NB4 (cell line): ENCODE measurements around the gene LPP.

ENCODE experiments used
- DNase-seq: peaks from one replicate; pipeline ENCODE4 v3.0.0; 2010; ENCODE audit warnings: low read depth
- H3K4me3 ChIP-seq: one replicate; pipeline ENCODE4 v1.5.1; 2011; ENCODE audit warnings: mild to moderate bottlenecking, low read depth, low read length, moderate library complexity
- MYC ChIP-seq: IDR thresholded peaks from 2 replicates; pipeline ENCODE4 v1.6.1; 2011; ENCODE audit warnings: low read depth, low read length
- POLR2A ChIP-seq: IDR thresholded peaks from 2 replicates; pipeline ENCODE4 v1.6.1; 2011; ENCODE audit warnings: mild to moderate bottlenecking; ENCODE audit not compliant: insufficient read length; ENCODE audit errors: extremely low read depth
- TF ChIP-seq, protein P1 (sequence below): IDR thresholded peaks from 2 replicates; pipeline ENCODE4 v1.6.1; 2011; ENCODE audit warnings: low read depth, low read length
- TF ChIP-seq, protein P2 (sequence below): IDR thresholded peaks from one replicate; pipeline ENCODE4 v1.5.1; 2012; ENCODE audit warnings: low read depth, low read length

The LPP gene

DNA sequence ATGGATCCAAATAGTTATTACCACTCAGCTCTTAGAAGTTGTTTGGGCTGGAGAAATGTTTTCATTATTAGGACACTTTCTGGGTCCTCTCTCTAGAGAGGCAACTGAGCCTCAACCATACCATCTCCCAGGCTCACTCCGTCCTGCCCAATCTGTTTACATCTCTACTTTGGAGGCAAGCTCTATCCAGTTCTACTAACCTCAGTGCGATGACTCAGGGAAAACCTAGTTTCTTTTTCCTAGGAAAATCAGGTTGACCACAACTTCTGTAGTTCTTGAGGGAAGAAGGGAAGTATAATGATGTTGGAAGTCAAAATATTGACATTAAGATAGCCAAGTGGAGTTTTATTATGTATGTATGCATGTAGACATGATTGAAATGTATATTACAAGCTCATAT, 40.4 kb downstream of the LPP start:
- no peak for DNase-seq
- TF ChIP-seq, protein P1, sequence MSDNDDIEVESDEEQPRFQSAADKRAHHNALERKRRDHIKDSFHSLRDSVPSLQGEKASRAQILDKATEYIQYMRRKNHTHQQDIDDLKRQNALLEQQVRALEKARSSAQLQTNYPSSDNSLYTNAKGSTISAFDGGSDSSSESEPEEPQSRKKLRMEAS = no peak
- no peak for TF ChIP-seq MYC
- TF ChIP-seq, protein P2, sequence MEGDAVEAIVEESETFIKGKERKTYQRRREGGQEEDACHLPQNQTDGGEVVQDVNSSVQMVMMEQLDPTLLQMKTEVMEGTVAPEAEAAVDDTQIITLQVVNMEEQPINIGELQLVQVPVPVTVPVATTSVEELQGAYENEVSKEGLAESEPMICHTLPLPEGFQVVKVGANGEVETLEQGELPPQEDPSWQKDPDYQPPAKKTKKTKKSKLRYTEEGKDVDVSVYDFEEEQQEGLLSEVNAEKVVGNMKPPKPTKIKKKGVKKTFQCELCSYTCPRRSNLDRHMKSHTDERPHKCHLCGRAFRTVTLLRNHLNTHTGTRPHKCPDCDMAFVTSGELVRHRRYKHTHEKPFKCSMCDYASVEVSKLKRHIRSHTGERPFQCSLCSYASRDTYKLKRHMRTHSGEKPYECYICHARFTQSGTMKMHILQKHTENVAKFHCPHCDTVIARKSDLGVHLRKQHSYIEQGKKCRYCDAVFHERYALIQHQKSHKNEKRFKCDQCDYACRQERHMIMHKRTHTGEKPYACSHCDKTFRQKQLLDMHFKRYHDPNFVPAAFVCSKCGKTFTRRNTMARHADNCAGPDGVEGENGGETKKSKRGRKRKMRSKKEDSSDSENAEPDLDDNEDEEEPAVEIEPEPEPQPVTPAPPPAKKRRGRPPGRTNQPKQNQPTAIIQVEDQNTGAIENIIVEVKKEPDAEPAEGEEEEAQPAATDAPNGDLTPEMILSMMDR = no peak
- no peak for TF ChIP-seq POLR2A
- no peak overlapping the region for H3K4me3 ChIP-seq

DNA sequence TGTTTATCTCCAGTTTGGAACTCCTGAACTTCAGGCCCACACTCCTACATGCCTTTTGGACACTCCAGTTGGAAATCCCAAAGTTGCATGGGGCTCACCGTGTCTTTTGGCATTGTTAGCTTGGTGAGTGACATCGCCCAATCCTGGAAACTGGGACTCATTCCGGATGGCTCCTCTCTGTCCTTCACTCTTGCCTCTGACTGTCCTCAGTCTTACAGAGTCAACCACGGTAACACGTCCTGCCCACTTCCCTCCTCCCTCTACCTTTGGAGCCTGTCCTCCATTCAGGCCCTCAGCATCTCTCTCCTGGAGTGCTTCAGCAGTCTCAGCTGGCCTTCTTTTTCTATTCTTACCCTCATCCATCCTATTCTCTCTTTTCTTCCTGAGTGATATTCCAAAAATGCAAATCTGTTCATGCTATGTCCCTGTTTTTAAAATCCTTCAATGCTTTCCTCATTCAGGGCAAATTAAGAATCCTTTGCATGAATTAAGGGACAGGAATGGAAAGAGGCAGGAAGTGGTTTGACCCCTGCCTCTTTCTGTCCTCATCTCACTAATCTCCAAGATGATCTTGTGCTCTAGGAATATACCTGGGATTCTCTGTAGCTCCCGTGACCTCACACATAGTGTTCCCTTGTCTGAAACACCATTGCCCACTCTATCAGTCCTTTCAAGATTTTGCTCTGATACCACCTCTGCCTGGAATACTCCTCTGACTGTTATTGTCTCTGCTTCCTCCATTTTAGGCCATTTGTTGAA, 42.5 kb downstream of the LPP start:
- DNase-seq = no peak
- TF ChIP-seq, protein P2 = no peak
- no peak for TF ChIP-seq MYC
- H3K4me3 ChIP-seq = no peak overlapping the region

DNA sequence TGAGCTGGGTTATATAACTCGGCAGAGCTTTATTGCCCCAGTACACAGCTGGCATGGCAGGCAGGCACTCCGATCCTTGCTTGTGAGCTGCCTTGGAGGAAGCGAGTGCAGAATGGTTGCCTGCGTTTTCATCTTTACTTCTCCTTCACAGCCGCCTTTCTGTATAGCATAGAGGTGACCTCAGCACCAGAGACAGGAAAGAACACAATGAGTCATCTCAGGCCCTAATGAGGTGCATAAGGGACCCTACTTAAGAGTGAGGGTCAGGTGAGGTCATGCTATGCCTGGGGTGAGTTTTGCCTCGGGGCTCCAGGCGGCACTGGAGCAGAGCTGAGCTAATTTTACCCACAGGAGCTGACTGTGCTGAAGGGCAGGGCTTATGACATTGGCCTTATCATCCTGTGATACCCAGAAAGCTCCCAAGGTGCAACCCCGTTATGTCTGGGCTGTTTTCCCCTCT, 43.5 kb downstream of the LPP start:
- no peak overlapping the region for H3K4me3 ChIP-seq
- TF ChIP-seq, protein P2 = no peak
- TF ChIP-seq POLR2A = no peak
- TF ChIP-seq MYC = no peak
- TF ChIP-seq, protein P1 = no peak
- DNase-seq = peak; percentile 63

DNA sequence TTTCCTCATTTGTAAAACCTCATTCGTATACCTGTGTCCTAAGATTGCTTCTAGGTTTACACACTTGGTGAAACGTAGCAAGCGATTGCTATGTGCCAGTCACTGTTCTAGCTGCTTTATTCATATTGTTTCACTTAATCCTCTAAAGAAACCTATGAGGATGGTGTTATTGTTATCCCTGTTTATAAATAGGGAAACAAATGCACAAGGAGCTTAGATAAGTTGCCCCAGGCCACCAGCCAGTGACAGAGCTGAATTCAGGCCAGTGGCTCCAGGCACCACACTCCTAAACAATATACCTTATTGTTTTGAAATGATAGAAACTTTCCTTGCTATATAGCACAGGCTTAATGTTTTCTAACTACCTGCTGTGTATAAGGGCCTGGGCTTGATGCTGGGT, 44.0 kb downstream of the LPP start:
- H3K4me3 ChIP-seq = no peak overlapping the region
- DNase-seq = no peak
- TF ChIP-seq MYC = no peak
- TF ChIP-seq, protein P2 = no peak
- no peak for TF ChIP-seq POLR2A
- TF ChIP-seq, protein P1 = no peak

DNA sequence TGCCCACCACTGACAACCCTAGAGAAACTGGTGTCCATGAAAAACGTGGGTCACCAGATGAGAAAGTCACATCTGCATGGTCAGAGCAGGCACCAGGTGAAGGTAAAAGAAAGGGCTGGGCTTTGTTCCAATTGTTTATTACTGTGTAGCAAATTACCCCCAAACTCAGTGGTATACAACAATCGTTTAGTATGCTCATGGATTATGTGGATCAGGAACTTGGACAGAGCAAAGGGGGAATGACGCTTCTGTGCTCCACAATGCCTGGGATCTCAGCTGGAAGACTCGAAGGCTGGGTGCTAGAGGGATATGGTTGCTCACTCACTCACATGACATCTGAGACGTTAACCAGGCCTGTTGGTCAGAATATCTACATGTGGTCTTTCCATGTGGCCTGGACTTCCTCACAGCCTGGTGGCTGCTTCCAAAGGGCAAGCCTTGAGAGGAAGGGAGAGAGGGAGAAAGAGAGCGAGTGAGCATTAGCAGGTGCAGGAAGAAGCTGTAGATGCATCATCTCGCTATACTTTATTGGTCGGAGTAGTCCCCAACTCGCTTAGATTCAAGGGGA, 44.9 kb downstream of the LPP start:
- TF ChIP-seq, protein P2 = no peak
- TF ChIP-seq MYC (no peak), POLR2A (no peak)
- TF ChIP-seq, protein P1 = no peak
- no peak for DNase-seq
- no peak overlapping the region for H3K4me3 ChIP-seq

DNA sequence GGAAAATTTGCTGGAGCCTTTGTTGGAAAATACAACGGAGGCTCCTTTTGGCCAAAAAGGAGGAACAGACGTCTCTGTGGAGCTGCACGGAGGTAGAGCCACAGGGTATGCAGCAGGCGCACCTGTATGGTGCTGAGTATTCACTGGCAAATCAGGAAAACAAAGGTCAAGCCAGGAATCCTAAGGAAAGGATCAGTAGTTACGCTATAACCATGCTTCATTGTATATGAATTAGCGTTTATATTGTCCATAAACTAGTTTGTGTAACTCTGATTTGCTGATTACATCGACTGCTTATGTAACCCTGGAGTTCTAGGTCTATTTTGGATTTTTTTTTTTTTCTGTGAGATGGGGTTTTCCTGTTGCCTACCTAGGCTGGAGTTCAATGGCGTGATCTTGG, 45.4 kb downstream of the LPP start:
- no peak for TF ChIP-seq MYC
- TF ChIP-seq, protein P1 = no peak
- no peak for TF ChIP-seq POLR2A
- TF ChIP-seq, protein P2 = no peak
- no peak for DNase-seq
- no peak overlapping the region for H3K4me3 ChIP-seq
